Endothelial cell (in vitro differentiated cells): Measurements from ENCODE around the gene SUGP2. TPM values are rescaled to one million over a fixed set of nuclear protein-coding genes. Genes with fewer than 3 reads are reported as not detected.

Experiments
- DNase-seq: peaks from one replicate; pipeline ENCODE4 v3.0.0; 2021; ENCODE audit warnings: low spot score
- H3K27ac Mint-ChIP-seq: one replicate; pipeline ENCODE4 v1.8.0; 2021; ENCODE audit warnings: mixed read lengths, inconsistent platforms; ENCODE audit not compliant: unreplicated experiment
- H3K27me3 Mint-ChIP-seq: one replicate; pipeline ENCODE4 v1.8.0; 2021; ENCODE audit warnings: mild to moderate bottlenecking, moderate library complexity, mixed read lengths, inconsistent platforms; ENCODE audit not compliant: unreplicated experiment
- H3K36me3 Mint-ChIP-seq: one replicate; pipeline ENCODE4 v1.8.0; 2021; ENCODE audit warnings: mild to moderate bottlenecking, low read depth, mixed read lengths, inconsistent platforms; ENCODE audit not compliant: unreplicated experiment
- H3K4me1 Mint-ChIP-seq: one replicate; pipeline ENCODE4 v1.8.0; 2021; ENCODE audit warnings: mild to moderate bottlenecking, mixed read lengths, inconsistent platforms; ENCODE audit not compliant: unreplicated experiment
- H3K4me3 Mint-ChIP-seq: one replicate; pipeline ENCODE4 v1.8.0; 2021; ENCODE audit warnings: mild to moderate bottlenecking, mixed read lengths, inconsistent platforms; ENCODE audit not compliant: unreplicated experiment
- H3K9me3 Mint-ChIP-seq: one replicate; pipeline ENCODE4 v1.8.0; 2021; ENCODE audit warnings: mixed read lengths, inconsistent platforms; ENCODE audit not compliant: unreplicated experiment
- total RNA-seq: library from RNA; stranded (reverse); fragmentation: NEBNext Ultra II Directional; extraction: Animal tissue kit (Norgen Biotek cat#: 25700); gene quantifications from one replicate; pipeline ENCODE4 v1.2.1, GENCODE V29; 2021; ENCODE audit not compliant: unreplicated experiment
- TF ChIP-seq, protein P1 (sequence below): fragments of 200-600 bp; sonication (generic); IDR thresholded peaks from one replicate; pipeline ENCODE4 v1.5.0; 2021; ENCODE audit warnings: antibody characterized with exemption; ENCODE audit not compliant: unreplicated experiment

The SUGP2 gene
- total RNA-seq, 1 donor from 2014 or later = 109 TPM

DNA sequence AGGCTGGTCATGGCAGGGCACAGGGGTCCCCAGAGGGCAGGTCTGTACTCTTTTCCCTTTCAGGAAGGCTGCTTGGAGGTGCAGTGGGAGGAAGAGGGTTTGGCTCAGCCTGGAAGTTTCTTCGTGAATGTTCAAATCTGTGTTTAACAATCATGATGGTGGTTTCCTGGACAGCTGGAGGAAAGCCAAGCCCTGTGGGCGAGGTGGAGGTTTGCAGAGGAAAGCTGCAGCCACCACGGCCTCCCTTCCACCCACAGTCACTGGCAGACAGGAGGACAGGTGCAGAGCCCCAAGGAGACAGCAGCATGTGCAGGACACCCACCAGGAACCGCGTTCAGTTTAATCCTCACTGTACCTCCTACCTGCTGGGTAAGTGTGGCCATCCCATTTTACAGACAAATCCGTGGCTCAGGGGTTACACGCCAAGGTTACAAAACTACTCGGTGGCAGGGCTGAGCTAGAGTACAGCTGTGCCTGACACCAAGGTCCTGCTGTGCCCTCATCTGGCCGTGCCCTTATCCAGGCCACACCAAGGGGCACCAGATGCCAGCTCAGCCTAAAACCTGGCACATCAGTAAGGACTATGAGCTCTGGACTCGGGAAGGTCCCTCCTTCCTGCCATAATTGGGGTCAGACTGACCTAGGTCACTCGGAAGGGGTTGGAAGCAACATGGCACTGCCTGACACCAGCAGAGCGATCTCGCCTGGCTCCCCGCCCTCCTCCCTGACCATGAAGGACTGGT, 34.1 kb downstream of the SUGP2 start:
- no peaks in the 10 kb centered on the region for H3K4me1 Mint-ChIP-seq
- H3K27me3 Mint-ChIP-seq = peaks cover 14% of the 10 kb centered on the region
- H3K27ac Mint-ChIP-seq = no peak overlapping the region
- TF ChIP-seq, protein P1, sequence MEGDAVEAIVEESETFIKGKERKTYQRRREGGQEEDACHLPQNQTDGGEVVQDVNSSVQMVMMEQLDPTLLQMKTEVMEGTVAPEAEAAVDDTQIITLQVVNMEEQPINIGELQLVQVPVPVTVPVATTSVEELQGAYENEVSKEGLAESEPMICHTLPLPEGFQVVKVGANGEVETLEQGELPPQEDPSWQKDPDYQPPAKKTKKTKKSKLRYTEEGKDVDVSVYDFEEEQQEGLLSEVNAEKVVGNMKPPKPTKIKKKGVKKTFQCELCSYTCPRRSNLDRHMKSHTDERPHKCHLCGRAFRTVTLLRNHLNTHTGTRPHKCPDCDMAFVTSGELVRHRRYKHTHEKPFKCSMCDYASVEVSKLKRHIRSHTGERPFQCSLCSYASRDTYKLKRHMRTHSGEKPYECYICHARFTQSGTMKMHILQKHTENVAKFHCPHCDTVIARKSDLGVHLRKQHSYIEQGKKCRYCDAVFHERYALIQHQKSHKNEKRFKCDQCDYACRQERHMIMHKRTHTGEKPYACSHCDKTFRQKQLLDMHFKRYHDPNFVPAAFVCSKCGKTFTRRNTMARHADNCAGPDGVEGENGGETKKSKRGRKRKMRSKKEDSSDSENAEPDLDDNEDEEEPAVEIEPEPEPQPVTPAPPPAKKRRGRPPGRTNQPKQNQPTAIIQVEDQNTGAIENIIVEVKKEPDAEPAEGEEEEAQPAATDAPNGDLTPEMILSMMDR = no peak
- peaks cover 31% of the 10 kb centered on the region for H3K36me3 Mint-ChIP-seq
- no peaks in the 10 kb centered on the region for H3K9me3 Mint-ChIP-seq
- H3K4me3 Mint-ChIP-seq = no peak overlapping the region
- DNase-seq = no peak

DNA sequence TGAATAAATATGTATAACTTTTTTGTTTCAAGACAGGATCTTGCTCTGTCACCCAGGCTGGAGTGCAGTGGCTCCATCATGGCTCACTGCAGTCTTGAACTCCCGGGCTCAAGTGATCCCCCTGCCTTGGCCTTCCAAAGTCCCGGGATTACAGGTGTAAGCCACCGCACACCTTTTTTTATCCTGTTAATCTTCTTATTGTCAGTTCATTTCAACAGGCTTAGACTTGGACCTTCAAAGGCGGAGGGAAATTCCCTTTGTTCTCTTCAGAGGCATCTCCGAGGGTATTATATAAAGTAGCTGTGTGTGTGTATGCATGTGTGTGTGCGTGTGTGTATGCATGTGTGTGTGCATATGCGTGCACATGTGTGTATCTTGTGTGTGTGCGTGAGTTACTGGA, 35.0 kb downstream of the SUGP2 start:
- Mint-ChIP-seq H3K9me3 (no peaks in the 10 kb centered on the region), H3K27ac (peak overlapping the region; percentile 44), H3K36me3 (peaks cover 36% of the 10 kb centered on the region)

GRCh38 chr19:18996796-18997394, 36.4 kb downstream of the SUGP2 start:
- TF ChIP-seq, protein P1 = no peak
- H3K36me3 Mint-ChIP-seq = peaks cover 35% of the 10 kb centered on the region
- no peak for DNase-seq
- H3K9me3 Mint-ChIP-seq = no peaks in the 10 kb centered on the region
- H3K4me3 Mint-ChIP-seq = no peak overlapping the region
- peak overlapping the region; percentile 18 for H3K27ac Mint-ChIP-seq
- H3K27me3 Mint-ChIP-seq = peaks cover 16% of the 10 kb centered on the region
- H3K4me1 Mint-ChIP-seq = no peaks in the 10 kb centered on the region

More for the DNA sequence above, 35.0 kb downstream of the SUGP2 start:
- TF ChIP-seq, protein P1 = no peak
- Mint-ChIP-seq H3K27me3 (peaks cover 16% of the 10 kb centered on the region), H3K4me1 (no peaks in the 10 kb centered on the region), H3K4me3 (no peak overlapping the region)
- no peak for DNase-seq

DNA sequence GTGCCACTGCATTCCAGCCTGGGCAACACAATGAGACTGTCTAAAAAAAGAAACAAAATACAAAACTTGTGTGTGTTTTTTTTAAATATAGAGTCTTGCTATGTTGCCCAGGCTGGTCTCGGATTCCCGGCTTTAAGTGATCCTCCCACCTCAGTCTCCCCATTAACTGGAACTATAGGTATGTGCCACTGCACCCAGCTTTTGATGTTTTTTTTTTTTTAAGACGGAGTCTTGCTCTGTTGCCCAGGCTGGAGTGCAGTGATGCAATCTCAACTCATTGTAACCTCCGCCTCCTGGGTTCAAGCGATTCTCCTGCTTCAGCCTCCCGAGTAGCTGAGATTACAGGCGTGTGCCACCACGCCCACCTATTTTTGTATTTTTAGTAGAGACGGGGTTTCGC, 37.0 kb downstream of the SUGP2 start:
- TF ChIP-seq, protein P1 = no peak
- no peaks in the 10 kb centered on the region for H3K9me3 Mint-ChIP-seq
- no peak overlapping the region for H3K4me3 Mint-ChIP-seq
- H3K27ac Mint-ChIP-seq = peak overlapping the region; percentile 18
- no peaks in the 10 kb centered on the region for H3K4me1 Mint-ChIP-seq
- peaks cover 35% of the 10 kb centered on the region for H3K36me3 Mint-ChIP-seq
- H3K27me3 Mint-ChIP-seq = peaks cover 16% of the 10 kb centered on the region
- no peak for DNase-seq

- Mint-ChIP-seq H3K36me3 (peaks cover 39% of the 10 kb centered on the region), H3K4me3 (no peak overlapping the region), H3K9me3 (no peaks in the 10 kb centered on the region), H3K27me3 (peaks cover 16% of the 10 kb centered on the region), H3K4me1 (no peaks in the 10 kb centered on the region), H3K27ac (no peak overlapping the region)
- TF ChIP-seq, protein P1 = no peak
- DNase-seq = peak; percentile 50
These were observed 37.5 kb downstream of the SUGP2 start for GRCh38 chr19:18995804-18996241.
